ENCODE results near the gene DACH2. TPM values are rescaled to one million over a fixed set of nuclear protein-coding genes. Genes with fewer than 3 reads are reported as not detected.

The DACH2 gene
- under 1 TPM; 0.23 to 0.40 TPM for total RNA-seq

GRCh38 chrX:86148024-86148511, at the start of gene DACH2:
DACH2 (plus strand) TSS chrX:86148451.
- Histone ChIP-seq H3K27me3 (replicated peaks; ENCODE audit: insufficient read depth) (no peaks in the 10 kb centered on the region), H3K9me3 (no peaks in the 10 kb centered on the region), H3K4me3 (peak within 1 kb of the TSS; percentile 23 to 39), H3K4me1 (replicated peaks) (no peaks in the 10 kb centered on the region), H3K36me3 (no peaks in the 10 kb centered on the region), H3K27ac (no peak within 1 kb of the TSS)
- TF ChIP-seq POLR2AphosphoS5 (IDR thresholded peaks at IDR 0.05) (peak; percentile 24), POLR2A (IDR thresholded peaks at IDR 0.05) (no peak)
- DNase-seq (ENCODE audit: low spot score): peak; percentile 75
- WGBS: 0% methylated on average over 16 of the region's 34 CpGs
- intact Hi-C loops (cut with DNase I): no loop called here

- DNase-seq (ENCODE audit: low spot score): no peak
- Histone ChIP-seq H3K9me3 (no peaks in the 10 kb centered on the region), H3K27ac (no peak overlapping the region), H3K27me3 (replicated peaks; ENCODE audit: insufficient read depth) (no peaks in the 10 kb centered on the region), H3K4me3 (no peak overlapping the region), H3K4me1 (replicated peaks) (no peaks in the 10 kb centered on the region), H3K36me3 (no peaks in the 10 kb centered on the region)
- 80% methylated on average over 2 of the region's 2 CpGs for WGBS
- no peak for TF ChIP-seq POLR2AphosphoS5 (IDR thresholded peaks at IDR 0.05)
- no peak for TF ChIP-seq POLR2A (IDR thresholded peaks at IDR 0.05)
- TF ChIP-seq CTCF (IDR thresholded peaks at IDR 0.05): no peak
- intact Hi-C loops (cut with DNase I): no loop called here
Measured at GRCh38 chrX:86102341-86102740, 45.9 kb upstream of the DACH2 start.

GRCh38 chrX:86103061-86103460, 45.2 kb upstream of the DACH2 start:
- no peaks in the 10 kb centered on the region for H3K36me3 ChIP-seq
- H3K9me3 ChIP-seq: no peaks in the 10 kb centered on the region
- DNase-seq (ENCODE audit: low spot score): no peak
- TF ChIP-seq POLR2A (IDR thresholded peaks at IDR 0.05) (no peak), POLR2AphosphoS5 (IDR thresholded peaks at IDR 0.05) (no peak), CTCF (IDR thresholded peaks at IDR 0.05) (no peak)
- no peaks in the 10 kb centered on the region for H3K27me3 ChIP-seq (replicated peaks; ENCODE audit: insufficient read depth)
- WGBS: 67% methylated on average over 1 of the region's 1 CpG
- intact Hi-C loops (cut with DNase I): no loop called here
- H3K27ac ChIP-seq: no peak overlapping the region
- no peak overlapping the region for H3K4me3 ChIP-seq
- no peaks in the 10 kb centered on the region for H3K4me1 ChIP-seq (replicated peaks)

- intact Hi-C loops (cut with DNase I): no loop called here
- Histone ChIP-seq H3K4me1 (replicated peaks) (no peaks in the 10 kb centered on the region), H3K36me3 (no peaks in the 10 kb centered on the region), H3K27ac (no peak overlapping the region), H3K4me3 (no peak overlapping the region), H3K27me3 (replicated peaks; ENCODE audit: insufficient read depth) (no peaks in the 10 kb centered on the region), H3K9me3 (no peaks in the 10 kb centered on the region)
- TF ChIP-seq CTCF (IDR thresholded peaks at IDR 0.05): no peak
- TF ChIP-seq POLR2A (IDR thresholded peaks at IDR 0.05): no peak
- 54% methylated on average over 1 of the region's 1 CpG for WGBS
- no peak for DNase-seq (ENCODE audit: low spot score)
Measured at GRCh38 chrX:86104526-86104925, 43.7 kb upstream of the DACH2 start.

- no peaks in the 10 kb centered on the region for H3K36me3 ChIP-seq
- WGBS: 89% methylated on average over 1 of the region's 1 CpG
- no peak overlapping the region for H3K27ac ChIP-seq
- no peak for DNase-seq (ENCODE audit: low spot score)
- H3K4me1 ChIP-seq (replicated peaks): no peaks in the 10 kb centered on the region
- no peak for TF ChIP-seq POLR2A (IDR thresholded peaks at IDR 0.05)
- intact Hi-C loops (cut with DNase I): no loop called here
- no peak overlapping the region for H3K4me3 ChIP-seq
- H3K9me3 ChIP-seq: no peaks in the 10 kb centered on the region
- no peaks in the 10 kb centered on the region for H3K27me3 ChIP-seq (replicated peaks; ENCODE audit: insufficient read depth)
Measured at GRCh38 chrX:86121916-86122315, 26.3 kb upstream of the DACH2 start.

- no peak overlapping the region for H3K27ac ChIP-seq
- TF ChIP-seq CTCF (IDR thresholded peaks at IDR 0.05) (peak in 3 of 4 experiments; percentile 8 to 23 (median 9)), POLR2A (IDR thresholded peaks at IDR 0.05) (no peak), POLR2AphosphoS5 (IDR thresholded peaks at IDR 0.05) (no peak)
- no peak overlapping the region for H3K4me3 ChIP-seq
- no peak for DNase-seq (ENCODE audit: low spot score)
- H3K4me1 ChIP-seq (replicated peaks): no peaks in the 10 kb centered on the region
- intact Hi-C loops (cut with DNase I): no loop called here
- no peaks in the 10 kb centered on the region for H3K27me3 ChIP-seq (replicated peaks; ENCODE audit: insufficient read depth)
- WGBS: 15% methylated on average over 3 of the region's 3 CpGs
- no peaks in the 10 kb centered on the region for H3K9me3 ChIP-seq
- H3K36me3 ChIP-seq: no peaks in the 10 kb centered on the region
Measured at GRCh38 chrX:86133761-86134160, 14.5 kb upstream of the DACH2 start.

Data from prostate gland (tissue), 2 donors.